GM12872 (cell line): ENCODE results near the gene GSTT2B.

Source experiments
- TF ChIP-seq, protein P1 (sequence below): IDR thresholded peaks from 3 replicates; pipeline ENCODE4 v1.5.1; 2011; ENCODE audit warnings: low read depth, mild to moderate bottlenecking, low read length, moderate library complexity; ENCODE audit not compliant: insufficient read depth

GSTT2B gene

GRCh38 chr22:23956301-23956900, 4.6 kb downstream of the GSTT2B start:
- TF ChIP-seq, protein P1, sequence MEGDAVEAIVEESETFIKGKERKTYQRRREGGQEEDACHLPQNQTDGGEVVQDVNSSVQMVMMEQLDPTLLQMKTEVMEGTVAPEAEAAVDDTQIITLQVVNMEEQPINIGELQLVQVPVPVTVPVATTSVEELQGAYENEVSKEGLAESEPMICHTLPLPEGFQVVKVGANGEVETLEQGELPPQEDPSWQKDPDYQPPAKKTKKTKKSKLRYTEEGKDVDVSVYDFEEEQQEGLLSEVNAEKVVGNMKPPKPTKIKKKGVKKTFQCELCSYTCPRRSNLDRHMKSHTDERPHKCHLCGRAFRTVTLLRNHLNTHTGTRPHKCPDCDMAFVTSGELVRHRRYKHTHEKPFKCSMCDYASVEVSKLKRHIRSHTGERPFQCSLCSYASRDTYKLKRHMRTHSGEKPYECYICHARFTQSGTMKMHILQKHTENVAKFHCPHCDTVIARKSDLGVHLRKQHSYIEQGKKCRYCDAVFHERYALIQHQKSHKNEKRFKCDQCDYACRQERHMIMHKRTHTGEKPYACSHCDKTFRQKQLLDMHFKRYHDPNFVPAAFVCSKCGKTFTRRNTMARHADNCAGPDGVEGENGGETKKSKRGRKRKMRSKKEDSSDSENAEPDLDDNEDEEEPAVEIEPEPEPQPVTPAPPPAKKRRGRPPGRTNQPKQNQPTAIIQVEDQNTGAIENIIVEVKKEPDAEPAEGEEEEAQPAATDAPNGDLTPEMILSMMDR, result peak; percentile 89

- TF ChIP-seq, protein P1, result no peak
Observed at GRCh38 chr22:23939017-23939357, 22.0 kb downstream of the GSTT2B start.

- TF ChIP-seq, protein P1, result no peak
Observed at GRCh38 chr22:23938328-23939016, 22.5 kb downstream of the GSTT2B start.

DNA sequence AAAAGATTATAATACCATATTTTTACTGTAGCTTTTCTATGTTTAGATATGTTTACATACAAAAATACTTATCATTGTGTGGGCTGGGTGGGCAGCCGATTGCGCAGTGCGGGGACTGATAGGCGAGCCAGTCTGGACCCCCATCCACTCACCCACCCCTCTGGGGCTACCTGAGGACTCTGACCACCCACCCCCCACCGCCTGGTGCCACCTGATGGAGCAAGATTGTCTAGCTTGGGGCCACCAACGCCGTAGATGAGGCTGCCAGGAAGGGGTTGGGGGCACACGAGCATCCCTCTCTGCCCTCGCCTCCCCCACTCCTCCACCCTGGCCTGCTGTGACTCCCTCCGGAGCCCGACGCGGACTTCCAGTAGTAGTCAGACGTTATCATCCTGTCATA, 34.4 kb downstream of the GSTT2B start:
- TF ChIP-seq, protein P1, result no peak

DNA sequence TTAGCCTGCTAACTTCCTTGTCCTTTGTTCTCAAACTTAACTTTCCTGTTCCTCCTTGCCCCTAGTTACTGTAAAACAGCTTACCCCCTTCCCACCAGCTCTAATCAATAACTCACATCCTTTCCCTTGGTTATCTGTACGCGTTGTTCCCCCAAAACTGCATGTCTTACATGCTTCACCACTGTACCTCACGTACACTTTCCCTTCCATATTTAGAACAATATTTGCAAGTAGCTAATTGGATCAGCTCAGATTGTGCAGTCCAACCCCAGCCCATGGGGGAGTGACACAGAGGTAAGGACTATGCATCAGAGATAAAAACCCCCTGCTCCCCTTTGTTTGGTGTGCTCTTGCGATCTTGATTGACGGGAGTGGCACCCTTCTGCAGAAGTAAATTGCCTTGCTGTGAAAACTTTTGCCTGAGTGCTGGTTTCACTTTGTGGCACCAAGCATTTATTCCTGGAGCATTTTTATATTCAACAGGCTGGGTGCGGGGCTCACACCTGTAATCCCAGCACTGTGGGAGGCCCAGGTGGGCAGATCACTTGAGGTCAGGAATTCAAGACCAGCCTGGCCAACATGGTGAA, 35.9 kb downstream of the GSTT2B start:
- TF ChIP-seq, protein P1, result no peak

DNA sequence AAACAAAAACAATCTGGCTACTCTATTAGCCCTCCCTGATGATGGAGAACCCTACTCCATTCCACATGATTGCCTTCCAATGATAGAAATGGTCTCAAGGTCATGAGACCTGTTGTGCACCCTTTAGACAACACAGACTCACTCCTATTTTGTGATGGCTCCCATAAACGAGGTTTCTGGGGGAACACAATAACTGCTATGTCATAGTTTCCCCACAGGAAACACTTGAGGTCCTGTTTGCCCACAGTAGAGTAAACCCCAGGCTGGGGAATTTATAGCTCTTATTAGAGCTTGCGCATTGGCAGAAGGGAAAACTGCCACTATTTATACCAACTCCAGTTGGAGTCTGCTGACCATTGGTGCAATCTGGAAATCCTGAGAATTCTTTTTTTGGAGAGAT, 38.1 kb downstream of the GSTT2B start:
- TF ChIP-seq, protein P1, result no peak

DNA sequence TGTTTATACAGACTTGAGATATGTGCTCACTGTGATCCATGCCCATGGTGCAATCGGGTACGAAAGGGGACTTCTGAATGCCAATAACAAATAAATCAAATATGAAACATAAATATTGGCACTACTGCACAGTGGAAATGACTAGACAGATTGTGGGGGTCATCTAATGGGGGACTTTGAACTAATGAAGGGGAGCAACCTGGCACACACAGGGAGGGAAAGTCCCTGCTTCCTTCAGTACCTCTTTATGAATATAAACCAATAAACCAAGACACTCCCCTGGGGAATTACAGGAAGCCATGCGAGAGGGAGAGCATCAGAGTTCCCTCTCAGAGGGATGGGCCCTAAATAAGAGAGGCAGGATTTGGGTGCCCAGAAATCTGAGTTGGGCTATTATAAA, 45.7 kb downstream of the GSTT2B start:
- TF ChIP-seq, protein P1, result no peak
